Femur (tissue), 1 donor: ENCODE data around the gene NRXN3.

Source experiments
- DNase-seq: peaks from one replicate; pipeline ENCODE4 v3.0.0-alpha.2; 2017

NRXN3 gene

GRCh38 chr14:79037593-79037992, 867.4 kb downstream of the NRXN3 start:
- no peak for DNase-seq

GRCh38 chr14:79040790-79041189, 870.6 kb downstream of the NRXN3 start:
- DNase-seq: no peak

- DNase-seq: no peak
These were observed 873.2 kb downstream of the NRXN3 start for GRCh38 chr14:79043194-79043889.

GRCh38 chr14:79044894-79045624, 874.9 kb downstream of the NRXN3 start:
- DNase-seq: no peak

- no peak for DNase-seq
These were observed 880.9 kb downstream of the NRXN3 start for GRCh38 chr14:79050787-79051727.

- no peak for DNase-seq
These were observed 881.6 kb downstream of the NRXN3 start for GRCh38 chr14:79051742-79052141.

- no peak for DNase-seq
These were observed 886.7 kb downstream of the NRXN3 start for GRCh38 chr14:79056879-79057278.

- DNase-seq: no peak
These were observed 887.2 kb downstream of the NRXN3 start for GRCh38 chr14:79057333-79057732.

- DNase-seq: no peak
These were observed 892.1 kb downstream of the NRXN3 start for GRCh38 chr14:79062226-79062625.

- no peak for DNase-seq
These were observed 894.0 kb downstream of the NRXN3 start for GRCh38 chr14:79064214-79064613.

- no peak for DNase-seq
These were observed 904.3 kb downstream of the NRXN3 start for GRCh38 chr14:79074510-79074909.

GRCh38 chr14:79076428-79076827, 906.3 kb downstream of the NRXN3 start:
- DNase-seq: no peak

GRCh38 chr14:79077096-79077495, 906.9 kb downstream of the NRXN3 start:
- no peak for DNase-seq

- DNase-seq: no peak
These were observed 909.9 kb downstream of the NRXN3 start for GRCh38 chr14:79080040-79080439.

- DNase-seq: no peak
These were observed 912.7 kb downstream of the NRXN3 start for GRCh38 chr14:79082883-79083282.

- no peak for DNase-seq
These were observed 913.2 kb downstream of the NRXN3 start for GRCh38 chr14:79083356-79083755.

- DNase-seq: no peak
These were observed 914.7 kb downstream of the NRXN3 start for GRCh38 chr14:79084861-79085260.

GRCh38 chr14:79089576-79089975, 919.4 kb downstream of the NRXN3 start:
- DNase-seq: no peak

- DNase-seq: no peak
These were observed 920.5 kb downstream of the NRXN3 start for GRCh38 chr14:79090641-79091180.

- no peak for DNase-seq
These were observed 921.3 kb downstream of the NRXN3 start for GRCh38 chr14:79091381-79091963.

- DNase-seq: no peak
These were observed 923.4 kb downstream of the NRXN3 start for GRCh38 chr14:79093531-79093930.

- DNase-seq: no peak
These were observed 924.8 kb downstream of the NRXN3 start for GRCh38 chr14:79094951-79095350.

- DNase-seq: no peak
These were observed 926.6 kb downstream of the NRXN3 start for GRCh38 chr14:79096811-79097210.
